Stimulated activated CD8-positive, alpha-beta memory T cell treated with anti-CD3 and anti-CD28 coated beads, Interleukin-4, amount 100 ng/mL, for 24 hours (primary cell): Measurements from ENCODE around the gene EXOC6.
"Not testable (repeated sequence)": the region's sequence is repeated elsewhere in the genome, so short reads cannot be mapped to it uniquely, and the experiment has no call there.

Experiments
- DNase-seq: peaks from one replicate; pipeline ENCODE4 v3.0.0-alpha.2; 2020; ENCODE audit warnings: low read depth

EXOC6 gene

DNA sequence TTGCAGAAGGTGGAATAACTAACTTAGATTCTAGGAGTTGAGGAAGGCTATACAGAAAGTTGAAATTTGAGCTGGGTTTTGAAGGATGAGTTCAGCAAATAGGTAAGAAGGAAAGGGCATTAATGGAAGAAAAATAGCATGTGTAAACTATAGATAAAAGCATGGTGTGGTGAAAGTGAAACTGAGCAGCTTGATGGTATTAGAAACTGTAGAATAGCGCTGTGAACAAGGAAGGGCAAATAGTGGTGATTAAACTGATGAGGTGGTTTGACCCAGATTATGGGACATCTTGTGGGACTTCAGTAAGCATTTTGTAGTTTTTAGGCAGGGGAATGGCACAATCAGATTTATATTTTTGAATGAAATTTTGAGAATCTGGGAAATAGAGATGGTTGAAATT lies 90.5 kb downstream of the EXOC6 start:
- DNase-seq = no peak

- DNase-seq = no peak
Observed at GRCh38 chr10:92942226-92942625, 93.9 kb downstream of the EXOC6 start.

GRCh38 chr10:92946491-92946890 lies 98.2 kb downstream of the EXOC6 start:
- DNase-seq = no peak

GRCh38 chr10:92952573-92952972 lies 104.3 kb downstream of the EXOC6 start:
- not testable (repeated sequence) for DNase-seq

- DNase-seq = no peak
Observed at GRCh38 chr10:92957223-92958010, 109.1 kb downstream of the EXOC6 start.

DNA sequence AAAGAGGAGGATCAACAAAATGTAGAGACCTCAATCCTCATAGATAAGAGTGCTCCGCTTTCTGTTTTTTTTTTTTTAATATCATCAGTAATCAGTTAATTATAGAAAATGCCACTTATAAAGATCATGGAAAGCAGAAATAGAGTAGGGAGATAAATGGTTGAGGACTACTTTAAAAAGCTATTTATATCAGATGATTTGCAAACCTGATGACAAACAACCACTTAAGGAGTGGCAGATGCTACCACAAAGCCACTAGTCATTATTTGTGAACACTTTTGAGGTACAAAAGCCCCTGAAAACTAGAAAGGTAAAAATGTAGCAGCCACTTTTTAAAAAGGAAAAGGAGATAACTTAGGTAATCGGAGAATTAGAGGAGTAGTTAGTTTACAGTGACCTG lies 113.3 kb downstream of the EXOC6 start:
- no peak for DNase-seq

DNA sequence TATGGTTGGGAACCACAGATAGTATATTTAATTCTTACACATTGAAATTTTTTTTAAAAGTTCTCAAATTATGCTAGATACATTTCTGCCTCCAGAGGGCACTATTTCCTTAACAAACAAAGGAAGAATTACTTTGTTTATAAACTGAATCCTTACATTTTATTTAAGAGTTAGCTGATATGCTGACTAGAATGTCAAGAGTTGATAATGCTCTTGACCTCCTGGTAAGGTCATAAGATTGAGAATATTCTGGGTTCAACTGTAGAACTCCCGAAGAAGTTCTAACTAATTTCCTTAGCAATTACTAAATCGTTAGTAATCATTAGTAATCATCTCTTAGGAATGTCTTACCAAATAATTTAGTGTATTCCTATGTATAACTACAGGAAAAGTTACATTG lies 117.0 kb downstream of the EXOC6 start:
- no peak for DNase-seq

DNA sequence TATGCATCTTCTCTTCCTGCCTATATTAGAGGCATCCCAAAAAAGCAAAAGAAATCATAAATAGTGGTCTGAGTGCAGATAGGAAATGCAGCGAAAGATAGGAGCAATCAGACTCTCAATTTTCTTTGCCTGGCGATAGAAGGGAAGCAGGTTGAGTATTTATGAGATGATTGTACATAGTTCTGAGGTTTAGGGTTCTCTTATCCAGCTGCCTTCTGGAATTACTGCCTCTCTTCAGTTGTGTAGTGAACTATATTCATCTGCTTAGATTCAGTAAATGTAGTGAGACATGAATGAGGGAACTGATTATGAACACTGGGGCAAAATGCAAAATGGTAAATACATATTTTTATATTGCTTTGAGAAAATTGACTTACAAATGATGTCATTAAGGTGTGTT lies 119.3 kb downstream of the EXOC6 start:
- no peak for DNase-seq

DNA sequence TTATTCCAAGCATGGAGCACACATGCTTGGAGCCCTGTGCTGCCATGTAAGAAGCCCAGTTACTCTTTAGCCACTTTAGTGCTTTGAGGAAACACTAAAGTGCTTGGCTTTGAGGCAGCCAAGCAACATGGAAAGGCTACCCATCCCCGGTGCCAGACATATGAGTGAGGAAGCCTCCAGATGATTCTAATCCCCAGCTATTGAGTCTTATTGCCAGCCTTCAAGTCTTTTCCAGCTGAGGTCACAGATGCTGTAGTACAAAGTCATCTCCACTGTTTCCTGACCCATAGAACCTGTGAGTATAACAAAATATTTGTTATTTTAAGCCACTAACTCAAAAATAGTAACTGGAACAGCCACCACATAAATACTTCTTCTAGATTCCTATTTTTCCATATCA lies 120.8 kb downstream of the EXOC6 start:
- DNase-seq = no peak

DNA sequence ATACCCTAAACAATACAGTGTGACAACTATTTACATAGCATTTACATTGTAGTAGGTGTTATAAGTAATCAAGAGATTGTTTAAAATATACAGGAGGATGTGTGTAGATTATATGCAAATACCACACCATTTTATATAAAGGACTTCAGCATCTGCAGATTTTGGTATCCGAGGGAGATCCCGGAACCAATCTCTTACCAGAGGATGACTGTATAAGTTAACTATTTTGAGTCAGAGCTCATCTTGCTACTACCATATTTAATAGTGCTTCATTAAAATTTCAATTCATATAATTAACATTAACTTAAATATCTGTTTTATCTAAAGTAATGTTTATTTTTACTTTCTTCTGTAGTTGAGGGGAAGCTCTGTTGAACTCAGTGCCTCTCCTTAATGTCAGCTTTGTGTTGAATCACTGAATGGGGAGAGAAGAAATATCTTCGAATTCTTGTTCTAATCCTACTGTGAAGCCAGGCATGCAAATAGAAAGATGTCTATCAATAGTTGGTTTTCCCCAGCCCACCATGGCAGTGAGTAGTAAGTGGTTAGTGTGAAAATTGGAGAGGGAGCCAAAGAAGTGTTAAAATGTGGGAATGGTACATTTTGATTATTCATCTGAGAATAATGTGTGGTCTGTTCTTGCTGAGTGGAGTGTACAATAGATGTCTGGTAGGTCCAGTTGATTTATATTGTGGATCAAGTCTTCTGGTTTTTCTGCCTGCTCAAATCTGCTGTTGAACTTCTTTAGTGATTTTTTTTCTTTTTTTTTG lies 122.2 kb downstream of the EXOC6 start:
- DNase-seq = no peak

DNA sequence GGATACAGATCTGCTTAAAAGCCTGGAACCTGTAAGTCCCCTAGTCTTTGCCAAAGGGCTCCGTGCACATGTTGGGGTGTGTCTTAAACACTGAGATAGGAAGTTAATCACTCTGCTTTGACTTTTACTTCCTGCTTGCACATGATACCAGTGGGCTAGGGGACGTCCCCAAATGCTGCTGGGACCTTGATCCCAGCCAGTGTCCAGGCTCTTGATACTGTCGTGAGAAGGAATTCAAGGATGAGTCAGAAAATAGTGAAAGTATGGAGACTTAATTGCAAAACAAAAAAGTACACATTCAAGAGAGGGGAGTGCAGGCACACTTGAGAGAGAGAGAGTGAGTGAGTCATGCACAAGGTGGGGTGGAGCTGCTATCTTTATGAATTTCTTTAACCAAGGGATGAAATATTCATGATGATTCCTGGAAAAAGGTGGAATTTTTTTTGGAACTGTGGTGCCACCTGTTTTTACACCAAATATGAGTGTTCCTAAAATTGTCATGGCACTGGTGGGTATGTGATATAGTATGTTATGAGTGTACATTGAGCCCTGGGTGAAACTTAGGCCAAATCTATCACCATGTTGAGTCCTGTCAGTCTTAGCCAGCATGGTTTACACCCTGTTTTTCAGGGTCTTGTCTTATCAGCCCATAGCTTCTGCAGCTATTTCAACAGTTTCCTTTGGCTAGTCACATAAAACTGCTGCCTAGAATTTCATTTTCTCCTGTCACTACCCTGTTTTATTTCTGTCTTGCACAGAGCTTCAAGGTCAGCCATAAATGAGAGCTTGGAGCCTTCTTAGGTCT lies 123.9 kb downstream of the EXOC6 start:
- no peak for DNase-seq

DNA sequence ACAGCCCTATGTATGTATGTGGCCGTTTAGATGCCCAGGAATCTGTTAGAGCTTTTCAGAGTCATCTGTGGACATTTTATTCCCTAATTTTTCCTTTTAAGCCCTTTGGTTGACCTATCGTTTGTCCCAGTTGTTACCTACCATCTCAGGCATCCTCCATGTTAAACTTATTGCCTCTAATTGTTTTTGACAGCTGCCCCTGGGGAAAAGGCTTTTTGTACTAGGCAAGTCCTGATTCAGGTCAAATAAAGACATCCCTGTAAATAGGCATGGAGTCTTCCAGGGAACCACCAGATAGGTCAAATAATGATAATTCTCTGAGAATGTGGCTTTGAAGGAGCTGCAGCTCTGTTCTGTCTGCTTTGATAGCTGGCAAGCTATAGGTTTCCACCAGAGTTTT lies 124.6 kb downstream of the EXOC6 start:
- no peak for DNase-seq

DNA sequence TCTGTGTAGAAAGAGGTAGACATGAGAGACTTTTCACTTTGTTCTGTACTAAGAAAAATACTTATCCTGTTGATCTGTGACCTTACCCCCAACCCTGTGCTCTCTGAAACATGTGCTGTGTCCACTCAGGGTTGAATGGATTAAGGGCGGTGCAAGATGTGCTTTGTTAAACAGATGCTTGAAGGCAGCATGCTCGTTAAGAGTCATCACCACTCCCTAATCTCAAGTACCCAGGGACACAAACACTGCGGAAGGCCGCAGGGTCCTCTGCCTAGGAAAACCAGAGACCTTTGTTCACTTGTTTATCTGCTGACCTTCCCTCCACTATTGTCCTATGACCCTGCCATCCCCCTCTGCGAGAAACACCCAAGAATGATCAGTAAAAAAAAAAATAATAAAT lies 128.0 kb downstream of the EXOC6 start:
- not testable (repeated sequence) for DNase-seq

DNA sequence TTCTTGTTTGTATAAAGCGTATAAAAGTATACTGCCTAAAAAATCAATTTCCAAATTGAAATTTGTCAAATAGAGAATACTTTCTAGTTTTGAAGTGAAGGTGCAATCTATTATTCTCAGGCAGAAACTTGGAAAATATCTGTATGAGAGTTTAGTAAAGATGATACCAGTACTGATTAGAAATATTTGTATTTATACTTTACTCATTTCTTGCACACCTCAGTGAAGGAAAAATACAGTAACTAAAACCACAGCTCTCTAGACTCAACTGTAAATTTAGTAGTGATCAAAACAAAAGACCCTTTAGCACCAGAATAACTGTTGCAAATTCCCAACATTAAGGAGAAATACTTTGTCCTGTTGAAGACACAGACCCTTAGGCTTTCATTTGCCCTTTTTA lies 140.9 kb downstream of the EXOC6 start:
- DNase-seq = no peak

DNA sequence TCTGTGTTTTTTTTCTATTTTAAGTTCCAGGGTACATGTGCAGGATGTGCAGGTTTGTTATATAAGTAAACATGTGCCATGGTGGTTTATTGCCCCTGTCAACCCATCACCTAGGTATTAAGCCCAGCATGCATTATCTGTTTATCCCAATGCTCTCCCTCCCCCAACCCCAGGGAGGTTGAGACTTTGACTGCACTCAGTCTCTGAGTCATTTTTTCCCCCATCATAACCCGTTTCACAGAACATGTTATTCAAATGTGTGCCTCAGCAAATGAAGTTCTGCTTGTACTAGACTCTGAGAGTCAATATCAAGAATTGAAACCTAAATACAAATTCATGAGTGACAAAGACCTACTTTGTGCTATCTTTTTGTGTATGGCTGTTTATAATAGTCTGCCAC lies 142.3 kb downstream of the EXOC6 start:
- DNase-seq = no peak

- no peak for DNase-seq
Observed at GRCh38 chr10:92991513-92991912, 143.2 kb downstream of the EXOC6 start.

DNA sequence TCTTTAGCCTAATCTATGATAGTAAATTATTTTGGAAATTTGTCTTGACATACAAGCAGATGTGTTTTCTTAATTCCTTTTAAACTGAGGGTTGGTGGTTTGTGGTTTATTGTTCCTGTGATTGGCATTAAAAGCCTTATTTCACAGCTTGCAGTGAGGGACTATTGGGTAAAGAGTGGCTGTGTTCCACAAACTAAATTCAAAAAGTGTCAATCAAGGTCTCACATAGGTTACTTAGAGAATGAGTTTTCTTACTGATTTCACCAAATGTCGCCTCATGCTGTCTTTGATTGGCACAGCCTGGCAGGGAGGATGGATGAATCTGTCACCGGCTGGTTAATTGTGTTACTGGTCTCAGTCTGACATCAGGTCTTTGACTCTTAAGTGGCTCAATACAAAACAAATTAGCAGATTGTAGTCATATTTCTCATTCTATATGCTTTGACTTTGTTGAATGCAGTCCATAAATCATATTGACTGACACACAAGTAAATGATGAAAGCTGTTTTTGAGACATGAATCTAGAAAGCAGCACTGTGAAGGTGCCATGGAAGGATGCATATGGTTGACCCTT lies 145.5 kb downstream of the EXOC6 start:
- DNase-seq = no peak

DNA sequence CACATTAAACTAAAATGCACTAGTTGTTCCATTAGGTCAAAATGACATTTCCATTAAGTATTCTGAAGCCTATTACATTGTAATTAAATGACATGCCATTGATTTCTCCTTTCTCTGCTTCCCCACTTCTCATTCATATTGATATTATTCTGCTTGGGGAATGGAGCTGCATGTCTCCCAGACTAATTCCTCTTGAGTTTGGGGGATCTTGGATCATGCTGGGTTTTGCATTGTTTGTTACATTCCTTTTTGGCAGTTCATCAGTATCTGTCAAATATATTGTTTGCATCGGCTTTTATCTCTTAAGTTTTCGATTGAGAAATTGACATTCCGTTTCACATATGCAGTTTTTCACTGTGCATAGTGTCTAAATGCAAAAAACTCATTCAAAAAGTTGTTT lies 147.2 kb downstream of the EXOC6 start:
- no peak for DNase-seq

DNA sequence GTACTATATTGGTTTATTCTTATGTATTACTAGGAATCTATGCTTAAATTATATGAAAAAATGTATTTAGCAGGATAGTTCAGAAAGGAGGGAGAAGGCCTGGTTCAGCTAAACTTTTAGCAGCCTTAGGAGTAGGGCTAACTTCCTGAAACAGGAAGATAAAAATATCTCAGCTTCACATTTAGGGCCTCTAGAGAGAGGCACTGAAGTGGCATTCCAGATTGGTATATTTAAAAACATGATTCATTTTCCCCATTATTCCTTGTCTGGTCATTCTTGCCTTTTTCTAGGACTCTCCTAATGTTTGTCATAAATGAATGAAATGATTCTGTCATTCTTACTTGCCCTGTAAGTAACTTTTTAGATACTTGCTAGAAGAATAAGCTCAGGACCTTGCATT lies 149.3 kb downstream of the EXOC6 start:
- DNase-seq = no peak

DNA sequence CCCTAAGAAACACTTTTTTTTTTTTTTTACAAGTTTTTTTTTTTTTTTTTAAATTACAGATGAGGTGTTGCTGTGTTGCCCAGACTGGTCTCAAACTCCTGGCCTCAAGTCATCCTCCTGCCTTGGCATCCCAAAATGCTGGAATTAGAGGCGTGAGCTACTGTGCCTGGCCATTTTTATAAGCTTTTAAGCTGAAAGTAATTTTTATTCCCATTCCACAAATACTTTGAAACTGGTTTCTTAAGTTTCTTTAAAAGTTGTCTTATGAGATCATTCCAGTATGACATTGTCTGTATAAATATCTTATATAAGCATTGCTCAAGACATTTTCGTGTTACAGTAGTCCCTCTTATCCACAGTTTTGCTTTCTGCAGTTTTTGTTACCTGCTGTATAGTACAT lies 150.9 kb downstream of the EXOC6 start:
- no peak for DNase-seq

DNA sequence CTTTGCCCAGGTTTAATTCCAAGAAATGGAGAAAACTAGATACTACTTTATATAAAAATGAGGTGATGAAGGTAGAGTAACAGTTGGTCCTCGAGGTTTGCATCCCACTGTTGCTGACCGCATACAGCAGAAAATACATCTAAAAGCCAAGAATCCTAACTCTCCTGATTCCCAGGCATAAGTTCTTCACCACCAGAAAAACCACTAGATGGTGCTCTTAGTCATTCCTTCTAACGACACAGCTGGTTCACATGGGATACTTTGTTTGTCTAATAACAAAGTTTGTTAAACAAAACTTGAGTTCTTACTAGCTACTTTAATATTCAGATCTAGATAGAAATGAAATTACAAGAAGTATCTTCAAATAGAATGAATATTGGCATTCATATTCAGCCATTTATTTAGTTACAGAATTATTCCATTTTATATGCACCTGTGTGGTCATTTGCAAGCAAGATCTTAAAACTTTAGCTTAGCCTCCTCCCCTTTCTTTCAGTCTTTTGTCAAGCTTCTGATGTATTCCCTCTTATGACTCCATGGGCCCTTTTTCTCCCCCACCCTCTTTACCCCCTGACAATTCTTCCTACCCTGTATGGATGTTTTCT lies 158.2 kb downstream of the EXOC6 start:
- DNase-seq = no peak

- DNase-seq = no peak
Observed at GRCh38 chr10:93015722-93016121, 167.4 kb downstream of the EXOC6 start.
